Activated B cell treated with CpG ODN at 0.5 μM for 24 hours (primary cell): Measurements from ENCODE around the gene IPO9. TPM values are rescaled to one million over a fixed set of nuclear protein-coding genes. Genes with fewer than 3 reads are reported as not detected.

Experiments used
- ATAC-seq: fragments of 200-7000 bp; cut with Tn5 transposase; one replicate; pipeline ENCODE4 v1.10.0; 2021; ENCODE audit warnings: low read depth, mild to moderate bottlenecking, moderate library complexity
- CTCF ChIA-PET: fragments of 350-600 bp; sonication (Branson Sonifier 250); formaldehyde crosslinking; loops from one replicate; lab custom pipeline; 2021; ENCODE audit warnings: antibody characterized with exemption; lab: Charles Lee
- POLR2A ChIA-PET: fragments of 350-600 bp; sonication (Branson Sonifier 250); formaldehyde crosslinking; loops from one replicate; lab custom pipeline; 2021; ENCODE audit warnings: antibody characterized with exemption; lab: Charles Lee
- DNase-seq: peaks from one replicate; pipeline ENCODE4 v3.0.0; 2022
- H3K27ac Mint-ChIP-seq: one replicate; pipeline ENCODE4 v1.8.0; 2020; ENCODE audit warnings: mixed read lengths
- H3K27me3 Mint-ChIP-seq: one replicate; pipeline ENCODE4 v1.8.0; 2021; ENCODE audit warnings: mixed read lengths
- H3K36me3 Mint-ChIP-seq: one replicate; pipeline ENCODE4 v1.8.0; 2021; ENCODE audit warnings: low read depth, mixed read lengths
- H3K4me1 Mint-ChIP-seq: one replicate; pipeline ENCODE4 v1.8.0; 2021; ENCODE audit warnings: mixed read lengths
- H3K4me3 Mint-ChIP-seq: one replicate; pipeline ENCODE4 v1.8.0; 2020; ENCODE audit warnings: mild to moderate bottlenecking, mixed read lengths
- H3K9me3 Mint-ChIP-seq: one replicate; pipeline ENCODE4 v1.8.0; 2020; ENCODE audit warnings: mixed read lengths
- intact Hi-C: fragments of 100-400 bp; cut with micrococcal nuclease; formaldehyde crosslinking; loops from one replicate; pipeline ENCODE4 v1.15.1; 2024
- total RNA-seq: library from RNA; stranded (reverse); gene quantifications from 2 replicates; pipeline ENCODE4 v1.2.3, GENCODE V29; 2022
- TF ChIP-seq, protein P1 (sequence below): fragments of 200-600 bp; IDR thresholded peaks from one replicate; pipeline ENCODE4 v1.8.0; 2022; ENCODE audit warnings: antibody characterized with exemption, mild to moderate bottlenecking

IPO9 gene
- total RNA-seq, 1 donor from 2014 or later, result 48.2 TPM

DNA sequence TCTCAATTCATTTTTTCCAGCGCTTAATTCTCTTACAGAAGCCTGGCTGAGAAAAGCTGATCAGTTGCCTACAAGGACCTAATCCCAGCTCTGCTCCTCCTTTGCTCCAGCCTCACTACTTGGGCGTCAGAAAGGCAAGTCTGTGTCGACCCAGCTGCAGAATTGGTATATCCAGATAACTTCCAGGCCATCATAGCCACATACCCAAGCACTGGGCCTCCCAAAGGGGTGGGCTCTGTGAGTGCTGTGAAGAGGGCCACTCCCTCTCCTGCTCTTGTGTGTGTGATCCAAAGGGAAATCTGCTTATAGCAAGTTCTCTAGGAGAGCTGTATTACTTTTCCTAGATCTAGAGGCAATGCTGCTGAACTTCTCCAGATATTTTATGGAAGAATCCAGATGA lies 99.3 kb downstream of the IPO9 start:
- DNase-seq (no peak), ATAC-seq (no peak)
- POLR2A ChIA-PET, result no interaction called here
- CTCF ChIA-PET, result no interaction called here
- Mint-ChIP-seq H3K36me3 (no peaks in the 10 kb centered on the region), H3K27me3 (peaks cover 7% of the 10 kb centered on the region), H3K27ac (no peak overlapping the region), H3K4me3 (no peak overlapping the region), H3K4me1 (no peaks in the 10 kb centered on the region), H3K9me3 (no peaks in the 10 kb centered on the region)
- intact Hi-C loops, result no loop called here
- TF ChIP-seq, protein P1, sequence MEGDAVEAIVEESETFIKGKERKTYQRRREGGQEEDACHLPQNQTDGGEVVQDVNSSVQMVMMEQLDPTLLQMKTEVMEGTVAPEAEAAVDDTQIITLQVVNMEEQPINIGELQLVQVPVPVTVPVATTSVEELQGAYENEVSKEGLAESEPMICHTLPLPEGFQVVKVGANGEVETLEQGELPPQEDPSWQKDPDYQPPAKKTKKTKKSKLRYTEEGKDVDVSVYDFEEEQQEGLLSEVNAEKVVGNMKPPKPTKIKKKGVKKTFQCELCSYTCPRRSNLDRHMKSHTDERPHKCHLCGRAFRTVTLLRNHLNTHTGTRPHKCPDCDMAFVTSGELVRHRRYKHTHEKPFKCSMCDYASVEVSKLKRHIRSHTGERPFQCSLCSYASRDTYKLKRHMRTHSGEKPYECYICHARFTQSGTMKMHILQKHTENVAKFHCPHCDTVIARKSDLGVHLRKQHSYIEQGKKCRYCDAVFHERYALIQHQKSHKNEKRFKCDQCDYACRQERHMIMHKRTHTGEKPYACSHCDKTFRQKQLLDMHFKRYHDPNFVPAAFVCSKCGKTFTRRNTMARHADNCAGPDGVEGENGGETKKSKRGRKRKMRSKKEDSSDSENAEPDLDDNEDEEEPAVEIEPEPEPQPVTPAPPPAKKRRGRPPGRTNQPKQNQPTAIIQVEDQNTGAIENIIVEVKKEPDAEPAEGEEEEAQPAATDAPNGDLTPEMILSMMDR, result no peak

DNA sequence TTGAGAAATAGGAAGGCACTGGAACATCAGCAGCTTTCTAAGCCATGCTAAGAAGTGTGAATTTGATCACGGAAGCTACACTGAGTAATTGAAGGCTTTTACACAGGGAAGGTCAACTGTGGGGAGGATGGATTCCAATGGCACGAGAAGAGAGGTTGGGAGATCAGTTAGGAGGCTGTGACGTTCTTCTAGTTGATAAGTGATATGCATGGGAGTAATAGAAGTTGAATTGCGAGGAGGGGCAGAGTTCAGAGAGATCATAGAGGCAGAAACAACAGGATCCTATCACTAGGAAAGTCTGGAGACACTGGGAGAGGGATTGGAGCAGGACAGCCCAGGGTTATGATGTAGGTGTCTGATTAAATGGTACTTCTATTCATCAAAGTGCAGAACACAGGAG lies 101.2 kb downstream of the IPO9 start:
- intact Hi-C loops, result no loop called here
- H3K36me3 Mint-ChIP-seq, result no peaks in the 10 kb centered on the region
- TF ChIP-seq, protein P1, result no peak
- DNase-seq (no peak), ATAC-seq (no peak)
- H3K4me3 Mint-ChIP-seq, result no peak overlapping the region
- H3K27ac Mint-ChIP-seq, result no peak overlapping the region
- no peaks in the 10 kb centered on the region for H3K4me1 Mint-ChIP-seq
- H3K27me3 Mint-ChIP-seq, result peaks cover 7% of the 10 kb centered on the region
- H3K9me3 Mint-ChIP-seq, result no peaks in the 10 kb centered on the region
- ChIA-PET POLR2A (no interaction called here), CTCF (no interaction called here)

DNA sequence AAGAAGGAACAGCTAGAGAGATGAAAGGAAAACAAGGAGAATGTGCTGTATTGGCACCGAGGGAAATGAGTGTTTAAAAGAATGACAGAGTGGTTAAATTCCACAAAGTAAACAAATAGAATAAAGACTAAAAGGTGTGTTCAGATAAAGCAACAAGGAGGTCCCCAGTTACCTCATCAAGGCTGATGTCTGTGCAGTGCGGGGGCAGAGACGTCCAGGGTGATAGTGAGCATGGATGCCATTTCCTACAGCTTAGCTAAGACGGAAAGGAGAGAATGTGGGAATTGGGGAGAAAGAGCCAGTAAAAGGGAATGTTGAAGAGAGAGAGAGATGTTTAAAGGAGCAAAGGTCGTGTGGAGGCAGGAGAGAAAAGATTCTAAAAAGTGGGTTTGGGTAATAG lies 101.8 kb downstream of the IPO9 start:
- Mint-ChIP-seq H3K27me3 (peaks cover 5% of the 10 kb centered on the region), H3K4me3 (no peak overlapping the region), H3K9me3 (no peaks in the 10 kb centered on the region), H3K27ac (no peak overlapping the region), H3K36me3 (no peaks in the 10 kb centered on the region), H3K4me1 (no peaks in the 10 kb centered on the region)
- ChIA-PET POLR2A (no interaction called here), CTCF (no interaction called here)
- TF ChIP-seq, protein P1, result no peak
- intact Hi-C loops, result no loop called here
- no peak for ATAC-seq
- no peak for DNase-seq

Other genes with a start within 250 kb of the IPO9 start
- 0.24 and 0.35 TPM in 2 replicates for gene SHISA4, start 59.7 kb downstream of the IPO9 start, total RNA-seq
- not detected in 2 replicates for gene LMOD1, start 117.4 kb downstream of the IPO9 start, total RNA-seq
- gene TIMM17A, start 126.3 kb downstream of the IPO9 start, total RNA-seq, result 50.4 and 51.3 TPM in 2 replicates
- 37.3 and 38.3 TPM in 2 replicates for gene RNPEP, start 153.5 kb downstream of the IPO9 start, total RNA-seq
- gene ELF3, start 181.4 kb downstream of the IPO9 start, total RNA-seq, result 4.8 and 6.2 TPM in 2 replicates